ENCODE data around the gene LOXL3.

The LOXL3 gene

DNA sequence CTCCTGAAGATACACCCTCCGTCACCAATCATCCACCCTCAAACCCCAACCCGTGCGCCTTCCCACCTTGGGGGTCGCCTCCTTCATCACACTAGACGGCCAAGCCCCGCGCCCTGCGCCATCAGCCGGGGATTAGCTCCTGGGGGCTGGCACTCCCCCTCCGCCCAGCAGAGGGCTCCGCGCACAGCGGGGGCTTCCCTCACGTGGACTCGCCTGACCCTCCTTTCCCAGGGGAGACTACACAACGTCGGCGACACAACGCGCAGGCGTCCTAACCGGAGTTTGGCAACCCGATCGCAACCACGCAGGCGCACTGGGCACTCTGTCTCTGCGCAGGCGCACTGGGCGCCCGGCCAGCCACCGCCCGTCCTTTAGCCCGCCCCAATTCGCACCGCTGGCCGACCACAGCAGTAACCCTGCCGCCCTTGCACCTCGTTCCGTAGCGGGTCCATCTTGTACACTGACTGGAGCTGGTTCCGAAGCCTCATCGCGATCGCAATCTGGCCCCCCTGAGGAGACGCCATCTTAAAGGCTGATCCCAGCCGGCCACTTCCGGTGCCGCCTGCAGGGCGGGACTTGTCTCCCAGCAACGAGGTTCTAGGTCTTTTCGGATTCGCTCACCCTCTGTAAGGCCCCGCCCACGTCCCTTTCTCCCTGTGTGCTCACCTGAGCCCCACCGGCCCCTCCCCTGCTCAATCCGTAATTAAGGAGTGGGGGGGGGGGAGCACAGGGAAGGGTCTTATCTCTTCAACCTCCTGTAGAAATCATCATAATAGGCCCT is 46.4 kb downstream of the LOXL3 start, which contains the start of gene PCGF1:
Gene PCGF1, minus strand, starts transcription at position 551 of the 781 bp plus-strand sequence. Its CDS starts 27 bp downstream, at position 524.
- H3K4me1 ChIP-seq (ENCODE audit: insufficient read depth, low read length) = peaks cover 24% of the 10 kb centered on the region
- H3K27me3 ChIP-seq (ENCODE audit: control insufficient read depth in 1 of 2, insufficient read depth in 2 of 2, low read length in 2 of 2) = peaks cover 16 to 50% of the 10 kb centered on the region in 2 donors
- H3K27ac ChIP-seq (ENCODE audit: low read depth, low read length) = peak within 1 kb of the TSS; percentile 89
- peak within 1 kb of the TSS; percentile 75 to 77 for H3K4me3 ChIP-seq (ENCODE audit: low read depth in 1 of 2, low read length in 2 of 2)
- H3K36me3 ChIP-seq (ENCODE audit: insufficient read depth, low read length) = peaks cover 14% of the 10 kb centered on the region
- H3K9me3 ChIP-seq (ENCODE audit: low read length) = no peaks in the 10 kb centered on the region
- peak within 1 kb of the TSS; percentile 73 for H3K9ac ChIP-seq (ENCODE audit: low read length)

DNA sequence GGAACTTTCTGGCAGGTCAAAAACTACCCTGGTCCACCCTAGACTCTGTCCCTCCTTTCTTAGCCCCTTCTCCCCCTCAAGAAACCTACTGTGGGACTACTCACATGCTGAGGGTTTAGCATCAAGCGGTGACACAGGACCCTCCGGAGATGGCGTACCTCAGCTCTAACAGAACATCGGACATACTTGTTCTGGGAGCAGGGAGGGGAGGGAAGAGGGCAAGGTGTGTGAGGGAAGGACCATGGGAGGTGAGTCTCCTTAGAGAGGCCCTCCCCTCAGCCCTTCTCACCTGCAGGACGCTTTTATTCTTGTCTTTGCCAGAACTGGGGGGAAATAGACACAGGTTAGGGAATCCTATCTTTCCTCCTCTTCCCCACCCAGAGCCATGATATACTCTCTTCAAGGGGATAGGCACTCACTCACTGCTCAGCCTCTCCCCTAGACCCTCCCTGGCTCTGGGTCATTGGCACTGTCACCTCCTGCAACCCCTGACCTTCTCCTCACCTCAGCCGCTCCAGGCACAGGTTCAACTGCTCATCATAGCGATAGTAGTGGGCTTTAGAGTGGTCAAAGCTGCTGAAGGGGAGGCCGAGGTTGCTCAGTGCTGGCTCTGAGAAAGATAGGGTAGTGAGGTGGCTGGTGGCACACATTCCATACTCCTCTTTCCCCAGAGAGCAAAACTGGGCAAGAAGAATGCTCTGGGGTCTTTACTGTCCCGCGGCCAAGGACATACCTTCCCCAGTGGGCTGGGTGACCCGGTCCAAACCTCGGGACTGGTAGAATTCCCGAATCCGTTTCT is 48.1 kb downstream of the LOXL3 start:
- H3K27me3 ChIP-seq (ENCODE audit: control insufficient read depth in 1 of 2, insufficient read depth in 2 of 2, low read length in 2 of 2) = peaks cover 10 to 53% of the 10 kb centered on the region in 2 donors
- H3K27ac ChIP-seq (ENCODE audit: low read depth, low read length) = no peak overlapping the region
- no peaks in the 10 kb centered on the region for H3K9me3 ChIP-seq (ENCODE audit: low read length)
- H3K4me3 ChIP-seq (ENCODE audit: low read depth in 1 of 2, low read length in 2 of 2) = no peak overlapping the region
- H3K4me1 ChIP-seq (ENCODE audit: insufficient read depth, low read length) = peaks cover 24% of the 10 kb centered on the region
- H3K9ac ChIP-seq (ENCODE audit: low read length) = no peak overlapping the region
- peaks cover 14% of the 10 kb centered on the region for H3K36me3 ChIP-seq (ENCODE audit: insufficient read depth, low read length)

DNA sequence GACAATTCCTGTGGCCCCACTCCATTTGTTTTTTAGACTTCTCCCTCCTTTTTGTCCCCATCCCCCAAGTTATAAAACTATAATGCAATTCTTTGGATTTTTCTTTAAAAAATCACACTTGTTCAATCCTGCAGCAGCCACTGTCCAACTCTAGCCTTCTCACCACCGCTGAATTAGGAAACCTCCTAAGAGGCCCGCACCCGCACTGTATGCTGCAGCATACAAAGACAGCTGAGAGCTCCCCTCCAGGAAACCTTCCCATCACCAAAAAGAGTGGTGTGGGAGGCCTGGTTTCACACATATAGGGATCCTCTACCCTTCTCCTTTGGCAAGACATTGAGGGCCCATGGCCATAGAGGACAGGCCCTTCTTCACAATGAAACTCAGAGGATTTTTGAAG is 49.2 kb downstream of the LOXL3 start:
- peak overlapping the region in 1 of 2 donors; percentile 45 for H3K4me3 ChIP-seq (ENCODE audit: low read depth in 1 of 2, low read length in 2 of 2)
- H3K9ac ChIP-seq (ENCODE audit: low read length) = no peak overlapping the region
- peaks cover 18 to 55% of the 10 kb centered on the region in 2 donors for H3K27me3 ChIP-seq (ENCODE audit: control insufficient read depth in 1 of 2, insufficient read depth in 2 of 2, low read length in 2 of 2)
- peaks cover 24% of the 10 kb centered on the region for H3K4me1 ChIP-seq (ENCODE audit: insufficient read depth, low read length)
- H3K27ac ChIP-seq (ENCODE audit: low read depth, low read length) = no peak overlapping the region
- H3K36me3 ChIP-seq (ENCODE audit: insufficient read depth, low read length) = peaks cover 14% of the 10 kb centered on the region
- H3K9me3 ChIP-seq (ENCODE audit: low read length) = no peaks in the 10 kb centered on the region

DNA sequence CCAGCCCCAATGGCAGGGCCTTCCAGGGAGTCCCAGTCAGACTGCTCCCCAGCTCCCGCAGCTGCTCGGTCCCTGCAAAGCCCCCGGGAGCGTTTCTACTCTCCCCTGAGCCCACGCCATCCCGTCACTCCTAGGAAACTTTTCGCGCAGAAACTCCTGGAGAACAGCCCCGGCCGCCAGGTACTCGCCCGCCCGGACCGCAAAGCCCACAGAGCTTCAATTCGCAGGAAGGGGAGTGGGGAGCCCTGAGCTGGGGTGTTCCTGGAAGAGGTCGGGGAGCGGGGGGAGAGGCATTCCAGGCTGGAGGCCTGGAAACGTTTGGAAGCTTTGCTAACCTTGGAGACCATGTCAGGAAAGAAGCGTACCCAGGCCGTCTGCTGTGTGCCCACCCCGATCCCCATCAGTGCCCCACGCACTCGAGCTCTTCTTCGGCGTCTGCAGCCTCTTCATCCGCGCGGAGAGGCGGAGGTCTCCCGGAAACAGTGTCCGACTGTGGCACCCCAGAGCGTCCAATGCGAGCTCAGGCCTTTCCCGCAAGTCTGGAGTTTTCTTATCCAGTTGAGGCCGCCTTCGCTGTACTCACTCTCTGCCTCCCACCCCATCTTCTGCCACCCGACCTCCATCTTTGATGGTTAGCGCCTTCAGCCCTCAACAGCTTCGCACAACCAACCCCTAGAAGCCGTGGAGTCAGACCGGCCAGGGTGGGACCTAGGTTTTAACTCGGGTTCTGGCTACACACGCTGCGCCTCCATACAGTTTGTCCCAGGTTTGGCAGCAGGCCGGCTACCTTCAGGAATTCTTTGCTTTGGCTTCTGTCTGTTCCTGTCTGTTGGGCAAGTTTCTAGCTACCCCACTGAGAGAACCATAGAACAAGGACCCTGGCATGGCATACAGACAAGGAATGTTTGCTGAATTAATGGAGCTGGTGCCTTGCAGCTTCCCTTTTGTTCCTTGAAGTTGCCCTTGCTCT is 50.0 kb downstream of the LOXL3 start:
- Histone ChIP-seq H3K36me3 (ENCODE audit: insufficient read depth, low read length) (peaks cover 14% of the 10 kb centered on the region), H3K27me3 (ENCODE audit: control insufficient read depth in 1 of 2, insufficient read depth in 2 of 2, low read length in 2 of 2) (peaks cover 18 to 62% of the 10 kb centered on the region in 2 donors), H3K9ac (ENCODE audit: low read length) (no peak overlapping the region), H3K4me1 (ENCODE audit: insufficient read depth, low read length) (peaks cover 27% of the 10 kb centered on the region), H3K4me3 (ENCODE audit: low read depth in 1 of 2, low read length in 2 of 2) (peak overlapping the region; percentile 35 to 45), H3K27ac (ENCODE audit: low read depth, low read length) (peak overlapping the region; percentile 45), H3K9me3 (ENCODE audit: low read length) (no peaks in the 10 kb centered on the region)

DNA sequence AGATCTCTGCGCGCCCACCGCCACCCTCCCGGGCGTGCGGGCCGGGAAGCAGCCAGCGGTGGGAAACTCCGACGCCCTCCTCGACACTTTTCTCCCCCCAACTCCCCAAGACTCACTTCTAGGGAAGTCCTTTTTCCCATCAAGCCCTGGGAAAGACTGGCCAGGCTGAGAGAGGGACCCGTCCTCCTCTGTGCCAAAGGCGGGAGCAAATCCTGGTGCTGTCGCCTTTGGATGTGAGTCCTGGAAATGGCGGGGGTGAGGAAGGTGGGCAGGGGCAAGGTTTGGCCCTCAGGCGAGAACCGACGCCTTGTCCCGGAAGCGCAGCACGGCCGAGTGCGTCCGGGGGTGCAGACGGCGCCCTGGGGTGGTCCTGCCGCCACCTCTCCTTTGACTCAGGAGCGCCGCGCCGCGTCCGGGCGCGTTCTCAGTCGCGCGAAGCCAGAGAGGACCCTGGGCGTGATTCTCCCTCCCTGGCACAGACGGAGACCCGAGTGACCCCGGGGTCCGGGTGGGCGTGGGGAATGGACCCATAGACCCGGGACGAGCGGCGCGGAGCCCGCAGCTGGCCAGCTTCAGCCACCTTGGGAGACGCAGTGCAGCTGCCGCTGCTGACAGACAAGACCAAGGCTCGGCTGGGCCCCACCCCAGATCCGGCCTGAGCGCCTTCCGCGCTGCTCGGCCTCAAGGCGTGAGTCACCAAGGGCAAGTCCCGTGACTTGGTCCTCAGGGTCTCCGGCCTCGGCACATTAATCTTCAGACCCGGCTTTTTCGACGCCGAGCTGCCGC is 50.8 kb downstream of the LOXL3 start:
- Histone ChIP-seq H3K27ac (ENCODE audit: low read depth, low read length) (no peak overlapping the region), H3K4me1 (ENCODE audit: insufficient read depth, low read length) (peaks cover 29% of the 10 kb centered on the region), H3K9me3 (ENCODE audit: low read length) (no peaks in the 10 kb centered on the region), H3K4me3 (ENCODE audit: low read depth in 1 of 2, low read length in 2 of 2) (peak overlapping the region; percentile 43 to 45), H3K27me3 (ENCODE audit: control insufficient read depth in 1 of 2, insufficient read depth in 2 of 2, low read length in 2 of 2) (peaks cover 24 to 71% of the 10 kb centered on the region in 2 donors), H3K9ac (ENCODE audit: low read length) (no peak overlapping the region), H3K36me3 (ENCODE audit: insufficient read depth, low read length) (peaks cover 14% of the 10 kb centered on the region)

DNA sequence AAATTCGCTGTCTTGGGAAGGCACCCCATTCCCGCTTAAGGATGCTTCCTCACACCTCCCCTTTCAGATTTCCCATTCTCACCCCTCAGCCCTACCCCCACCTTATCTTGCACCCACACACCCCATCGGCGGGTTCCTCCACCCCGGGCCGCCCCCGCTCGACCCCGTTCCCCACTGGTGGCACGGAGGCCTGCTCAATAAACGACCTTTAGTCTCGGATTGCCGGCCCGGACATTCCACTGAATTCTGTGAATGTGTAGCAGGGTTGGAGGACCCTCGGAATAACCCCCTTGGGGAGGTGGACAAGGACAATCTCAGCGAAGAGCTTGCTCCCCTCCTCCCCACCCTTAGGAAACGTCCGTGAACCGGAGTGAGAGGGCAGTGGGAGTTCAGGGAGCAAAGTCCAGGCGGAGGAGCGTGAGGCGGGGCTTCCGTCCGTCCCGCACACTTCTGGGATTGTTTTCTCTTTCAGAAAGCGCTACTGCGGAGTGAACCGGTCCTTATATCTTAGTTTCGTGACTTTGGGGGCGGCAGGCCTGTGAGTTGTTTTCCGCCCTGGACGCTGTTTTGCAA is 51.5 kb downstream of the LOXL3 start:
- H3K27ac ChIP-seq (ENCODE audit: low read depth, low read length) = no peak overlapping the region
- peaks cover 14% of the 10 kb centered on the region for H3K36me3 ChIP-seq (ENCODE audit: insufficient read depth, low read length)
- peaks cover 33% of the 10 kb centered on the region for H3K4me1 ChIP-seq (ENCODE audit: insufficient read depth, low read length)
- no peak overlapping the region for H3K9ac ChIP-seq (ENCODE audit: low read length)
- peaks cover 29 to 78% of the 10 kb centered on the region in 2 donors for H3K27me3 ChIP-seq (ENCODE audit: control insufficient read depth in 1 of 2, insufficient read depth in 2 of 2, low read length in 2 of 2)
- H3K4me3 ChIP-seq (ENCODE audit: low read depth in 1 of 2, low read length in 2 of 2) = peak overlapping the region; percentile 43 to 45
- H3K9me3 ChIP-seq (ENCODE audit: low read length) = no peaks in the 10 kb centered on the region

DNA sequence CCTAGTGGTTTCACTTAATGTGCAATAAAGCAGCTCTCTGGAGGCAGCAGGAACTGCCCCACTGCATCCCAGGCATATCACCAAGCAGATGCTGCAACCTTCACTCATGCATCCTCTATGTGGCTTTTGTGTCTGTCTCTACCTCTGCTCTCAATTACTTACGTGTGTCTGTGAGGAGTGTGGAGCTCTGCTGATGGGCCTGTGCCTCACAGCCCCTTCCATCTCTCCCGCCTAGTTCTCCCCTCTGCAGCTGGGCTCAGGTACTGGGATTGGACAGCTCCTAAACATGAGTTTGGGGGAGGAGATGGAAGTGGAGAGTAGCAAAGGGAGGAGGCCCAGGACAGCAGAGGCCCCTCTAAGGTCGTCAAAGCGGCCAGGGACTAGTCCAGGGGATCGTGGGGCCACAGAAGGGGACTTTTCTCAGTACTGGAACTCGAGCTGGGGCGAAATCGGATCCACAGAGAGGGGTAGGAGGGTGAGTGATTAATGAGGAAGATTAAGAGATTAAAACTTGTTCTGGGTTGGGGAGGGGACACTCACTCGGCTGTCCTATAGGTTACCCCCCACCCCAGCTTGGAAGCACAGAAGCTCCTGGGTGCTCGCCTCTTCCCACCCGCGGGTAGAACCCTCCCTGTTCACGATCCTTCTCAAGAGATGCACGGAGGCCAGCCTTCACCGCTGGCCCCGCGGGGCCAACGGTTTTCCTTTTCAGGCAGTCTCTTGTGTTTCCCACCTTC is 52.2 kb downstream of the LOXL3 start:
- Histone ChIP-seq H3K27ac (ENCODE audit: low read depth, low read length) (no peak overlapping the region), H3K4me3 (ENCODE audit: low read depth in 1 of 2, low read length in 2 of 2) (no peak overlapping the region), H3K4me1 (ENCODE audit: insufficient read depth, low read length) (peaks cover 28% of the 10 kb centered on the region), H3K9ac (ENCODE audit: low read length) (no peak overlapping the region), H3K27me3 (ENCODE audit: control insufficient read depth in 1 of 2, insufficient read depth in 2 of 2, low read length in 2 of 2) (peaks cover 29 to 82% of the 10 kb centered on the region in 2 donors), H3K36me3 (ENCODE audit: insufficient read depth, low read length) (peaks cover 14% of the 10 kb centered on the region), H3K9me3 (ENCODE audit: low read length) (no peaks in the 10 kb centered on the region)

DNA sequence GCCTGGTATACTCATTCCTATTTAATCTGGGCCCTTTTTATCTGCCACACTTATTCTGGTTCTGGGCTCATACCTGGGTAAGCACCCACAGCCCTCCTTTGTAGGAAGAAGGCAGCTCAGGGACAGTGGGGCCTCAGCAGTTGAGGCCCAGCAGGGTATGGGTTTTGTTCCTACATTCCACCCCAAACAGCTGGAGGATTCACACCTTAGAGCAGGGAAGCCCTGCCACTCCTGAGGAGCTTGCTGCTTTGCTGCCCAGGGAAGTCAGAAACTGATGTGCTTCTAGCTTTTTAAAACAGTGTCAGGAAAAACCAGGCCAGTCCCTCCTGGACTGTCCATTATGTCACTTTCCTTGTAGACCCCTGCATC is 53.2 kb downstream of the LOXL3 start:
- Histone ChIP-seq H3K27ac (ENCODE audit: low read depth, low read length) (no peak overlapping the region), H3K9ac (ENCODE audit: low read length) (no peak overlapping the region), H3K4me3 (ENCODE audit: low read depth in 1 of 2, low read length in 2 of 2) (no peak overlapping the region), H3K9me3 (ENCODE audit: low read length) (no peaks in the 10 kb centered on the region), H3K27me3 (ENCODE audit: control insufficient read depth in 1 of 2, insufficient read depth in 2 of 2, low read length in 2 of 2) (peaks cover 29 to 82% of the 10 kb centered on the region in 2 donors), H3K4me1 (ENCODE audit: insufficient read depth, low read length) (peaks cover 19% of the 10 kb centered on the region), H3K36me3 (ENCODE audit: insufficient read depth, low read length) (peaks cover 14% of the 10 kb centered on the region)

DNA sequence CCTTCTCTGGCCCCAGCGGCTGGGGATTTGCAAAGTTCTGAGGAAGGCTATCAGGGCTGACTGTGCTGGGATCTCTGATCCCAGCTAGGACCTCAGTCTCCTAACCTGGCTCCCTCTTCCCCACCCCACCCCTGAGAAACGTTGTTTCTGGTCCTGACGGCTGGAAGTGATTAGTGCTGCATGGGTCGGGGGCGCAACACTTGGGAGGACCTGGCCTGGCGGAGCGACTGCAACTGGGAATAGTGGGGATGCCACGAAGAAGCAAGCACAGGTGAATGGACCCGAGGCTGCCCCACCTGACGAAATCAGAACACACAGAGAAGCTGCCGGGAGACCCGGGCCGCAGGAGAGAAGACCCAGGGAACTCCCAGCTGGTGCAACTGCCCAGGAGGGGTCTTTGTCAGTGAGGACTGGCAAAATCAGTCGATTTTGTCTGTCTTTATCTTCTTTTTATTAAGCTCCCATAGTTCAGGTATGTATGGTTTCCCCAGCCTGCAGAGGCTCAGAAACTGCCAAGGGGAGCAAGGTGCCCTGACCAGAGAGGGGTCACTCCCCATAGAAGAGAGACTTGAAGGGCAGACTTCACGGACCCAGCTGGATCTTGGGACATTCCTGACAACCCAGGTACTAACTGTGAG is 53.7 kb downstream of the LOXL3 start:
- Histone ChIP-seq H3K9ac (ENCODE audit: low read length) (no peak overlapping the region), H3K27me3 (ENCODE audit: control insufficient read depth in 1 of 2, insufficient read depth in 2 of 2, low read length in 2 of 2) (peaks cover 29 to 82% of the 10 kb centered on the region in 2 donors)

More for the DNA sequence above, 53.7 kb downstream of the LOXL3 start:
- Histone ChIP-seq H3K9me3 (ENCODE audit: low read length) (no peaks in the 10 kb centered on the region), H3K4me1 (ENCODE audit: insufficient read depth, low read length) (peaks cover 16% of the 10 kb centered on the region), H3K27ac (ENCODE audit: low read depth, low read length) (no peak overlapping the region), H3K36me3 (ENCODE audit: insufficient read depth, low read length) (peaks cover 9% of the 10 kb centered on the region), H3K4me3 (ENCODE audit: low read depth in 1 of 2, low read length in 2 of 2) (peak overlapping the region in 1 of 2 donors; percentile 5)

Data from muscle layer of colon (tissue), 2 donors.